GM21528 (cell line): Measurements from ENCODE around the gene NRSN2.
A peak's percentile ranks its signal among the peaks of the same experiment; 100 is the strongest.

ENCODE experiments used
- ATAC-seq: cut with Tn5 transposase; IDR thresholded peaks from one replicate; pipeline ENCODE4 v1.9.1; 2021; ENCODE audit warnings: mild to moderate bottlenecking, moderate library complexity; ENCODE audit not compliant: unreplicated experiment, low FRiP score

The NRSN2 gene

GRCh38 chr20:346640-347316, at the start of gene NRSN2:
Gene NRSN2 (plus strand): TSS chr20:347111. CDS start chr20:349644, 2,533 bp downstream.
- ATAC-seq: no peak

- ATAC-seq: peak; percentile 28
Observed at GRCh38 chr20:297925-298775, 48.8 kb upstream of the NRSN2 start.

GRCh38 chr20:298776-299391, 48.0 kb upstream of the NRSN2 start:
- no peak for ATAC-seq

- ATAC-seq: no peak
Observed at GRCh38 chr20:300345-300990, 46.4 kb upstream of the NRSN2 start.

GRCh38 chr20:301886-302848, 44.7 kb upstream of the NRSN2 start:
- ATAC-seq: no peak

- ATAC-seq: no peak
Observed at GRCh38 chr20:305745-306144, 41.2 kb upstream of the NRSN2 start.

- ATAC-seq: no peak
Observed at GRCh38 chr20:308427-309038, 38.4 kb upstream of the NRSN2 start.

GRCh38 chr20:309306-309840, 37.5 kb upstream of the NRSN2 start:
- ATAC-seq: no peak

- peak; percentile 98 for ATAC-seq
Observed at GRCh38 chr20:309841-310644, 36.9 kb upstream of the NRSN2 start.

- ATAC-seq: no peak
Observed at GRCh38 chr20:310645-311044, 36.3 kb upstream of the NRSN2 start.

GRCh38 chr20:311609-312008, 35.3 kb upstream of the NRSN2 start:
- no peak for ATAC-seq

- no peak for ATAC-seq
Observed at GRCh38 chr20:312067-312466, 34.8 kb upstream of the NRSN2 start.

- ATAC-seq: no peak
Observed at GRCh38 chr20:312866-313265, 34.0 kb upstream of the NRSN2 start.

GRCh38 chr20:313402-313801, 33.5 kb upstream of the NRSN2 start:
- ATAC-seq: no peak

- ATAC-seq: no peak
Observed at GRCh38 chr20:313948-314347, 33.0 kb upstream of the NRSN2 start.

- no peak for ATAC-seq
Observed at GRCh38 chr20:316316-317068, 30.4 kb upstream of the NRSN2 start.

GRCh38 chr20:324177-325044, 22.5 kb upstream of the NRSN2 start:
- ATAC-seq: peak; percentile 47
